ENCODE results near the gene SLC38A2. TPM values are rescaled to one million over a fixed set of nuclear protein-coding genes. Genes with fewer than 3 reads are reported as not detected.
A peak's percentile ranks its signal among the peaks of the same experiment; 100 is the strongest.

Gene SLC38A2
- total and polyA plus RNA-seq, 2 donors (not counting 1 experiment from before 2014, with no cell fraction given), result 61.6 to 202 TPM

DNA sequence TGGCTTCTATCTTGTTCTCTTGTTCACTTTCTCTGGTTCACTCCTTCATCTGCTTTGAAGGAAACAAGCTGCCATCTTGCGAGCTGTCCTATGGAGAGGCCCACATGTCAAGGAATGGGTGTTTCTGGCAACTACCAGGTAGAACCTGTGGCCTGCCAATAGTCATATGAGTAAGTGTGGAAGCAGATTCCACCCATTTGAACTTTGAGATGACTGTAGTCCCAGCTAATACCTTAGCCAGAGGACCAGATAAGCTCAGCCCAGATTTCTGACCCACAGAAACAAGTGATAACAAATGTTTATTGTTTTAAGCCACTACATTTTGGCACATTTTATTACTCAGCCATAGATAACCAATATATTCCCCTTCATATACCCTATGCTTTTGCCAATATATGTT is 4.0 kb upstream of the SLC38A2 start:
- H3K4me3 Mint-ChIP-seq, result no peak overlapping the region
- Histone ChIP-seq H3K4me1 (ENCODE audit: control insufficient read depth in 2 of 2, insufficient read depth in 2 of 2, low read length in 2 of 2) (peaks cover 7 to 9% of the 10 kb centered on the region in 2 donors), H3K27ac (ENCODE audit: low read length in 2 of 2) (no peak overlapping the region), H3K4me3 (ENCODE audit: control extremely low read depth in 1 of 5, extremely low read depth in 1 of 5, insufficient read depth in 1 of 5, low read depth in 2 of 5, low read length in 4 of 5) (no peak overlapping the region), H3K36me3 (replicated peaks in 1 of 2; ENCODE audit: control extremely low read depth in 1 of 2, control insufficient read depth in 1 of 2, extremely low read depth in 1 of 2, insufficient read depth in 2 of 2, low read length in 1 of 2) (no peaks in the 10 kb centered on the region), H3K79me2 (ENCODE audit: control insufficient read depth, insufficient read depth, low read length) (peaks cover 17% of the 10 kb centered on the region), H3K4me2 (replicated peaks; ENCODE audit: low read depth, low read length, poor library complexity, severe bottlenecking) (no peak overlapping the region), H4K20me1 (ENCODE audit: control insufficient read depth, insufficient read depth, low read length, poor library complexity, severe bottlenecking) (peaks cover 10% of the 10 kb centered on the region), H2AFZ (ENCODE audit: insufficient read depth, low read depth, low read length, poor library complexity, severe bottlenecking) (no peak overlapping the region), H3K9ac (ENCODE audit: low read length) (no peak overlapping the region), H3K27me3 (replicated peaks in 1 of 4; ENCODE audit: control extremely low read depth in 1 of 4, control insufficient read depth in 3 of 4, insufficient read depth in 4 of 4, low read length in 3 of 4) (no peaks in the 10 kb centered on the region), H3K9me3 (ENCODE audit: control extremely low read depth in 1 of 3, control insufficient read depth in 2 of 3, insufficient read depth in 1 of 3, low read length in 2 of 3) (no peaks in the 10 kb centered on the region)
- DNase-seq (no peak), ATAC-seq (ENCODE audit: low read depth) (no peak)
- no peak overlapping the region for H3K27ac Mint-ChIP-seq
- intact Hi-C loops (cut with micrococcal nuclease), result no loop called here
- peaks cover 11% of the 10 kb centered on the region for H3K4me1 Mint-ChIP-seq
- TF ChIP-seq, protein P1, sequence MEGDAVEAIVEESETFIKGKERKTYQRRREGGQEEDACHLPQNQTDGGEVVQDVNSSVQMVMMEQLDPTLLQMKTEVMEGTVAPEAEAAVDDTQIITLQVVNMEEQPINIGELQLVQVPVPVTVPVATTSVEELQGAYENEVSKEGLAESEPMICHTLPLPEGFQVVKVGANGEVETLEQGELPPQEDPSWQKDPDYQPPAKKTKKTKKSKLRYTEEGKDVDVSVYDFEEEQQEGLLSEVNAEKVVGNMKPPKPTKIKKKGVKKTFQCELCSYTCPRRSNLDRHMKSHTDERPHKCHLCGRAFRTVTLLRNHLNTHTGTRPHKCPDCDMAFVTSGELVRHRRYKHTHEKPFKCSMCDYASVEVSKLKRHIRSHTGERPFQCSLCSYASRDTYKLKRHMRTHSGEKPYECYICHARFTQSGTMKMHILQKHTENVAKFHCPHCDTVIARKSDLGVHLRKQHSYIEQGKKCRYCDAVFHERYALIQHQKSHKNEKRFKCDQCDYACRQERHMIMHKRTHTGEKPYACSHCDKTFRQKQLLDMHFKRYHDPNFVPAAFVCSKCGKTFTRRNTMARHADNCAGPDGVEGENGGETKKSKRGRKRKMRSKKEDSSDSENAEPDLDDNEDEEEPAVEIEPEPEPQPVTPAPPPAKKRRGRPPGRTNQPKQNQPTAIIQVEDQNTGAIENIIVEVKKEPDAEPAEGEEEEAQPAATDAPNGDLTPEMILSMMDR (IDR thresholded peaks at IDR 0.05), result no peak
- TF ChIP-seq EZH2 (IDR thresholded peaks at IDR 0.05; ENCODE audit: borderline replicate concordance, insufficient read depth, low read depth, low read length, poor library complexity, severe bottlenecking), result no peak
- H3K27me3 Mint-ChIP-seq, result no peaks in the 10 kb centered on the region
- ChIA-PET CTCF (interaction anchor here (0.6 to 1.6 kb wide), 3 partner anchors 11 to 1007 kb away, joined by 3 to 8 read pairs (median 4); no protein-coding TSS in a partner anchor), POLR2A (interaction anchor here (1.5 kb wide), 1 partner anchor 11 kb away, joined by 3 read pairs; no protein-coding TSS in a partner anchor)
- WGBS (ENCODE audit: insufficient coverage), result no CpG with 5 or more reads among the region's 1 CpG
- H3K9me3 Mint-ChIP-seq (ENCODE audit: insufficient read depth), result no peaks in the 10 kb centered on the region

- no peak overlapping the region for H3K4me3 Mint-ChIP-seq
- ChIA-PET POLR2A (interaction anchor here (0.6 kb wide), 1 partner anchor 265 kb away, joined by 3 read pairs; no protein-coding TSS in a partner anchor), CTCF (interaction anchor here (1.0 kb wide), 1 partner anchor 287 kb away, joined by 4 read pairs; no protein-coding TSS in a partner anchor)
- H3K4me3 ChIP-seq (ENCODE audit: control extremely low read depth in 1 of 5, extremely low read depth in 1 of 5, insufficient read depth in 1 of 5, low read depth in 2 of 5, low read length in 4 of 5), result no peak overlapping the region
- H3K4me2 ChIP-seq (replicated peaks; ENCODE audit: low read depth, low read length, poor library complexity, severe bottlenecking), result no peak overlapping the region
- peaks cover 28% of the 10 kb centered on the region for H4K20me1 ChIP-seq (ENCODE audit: control insufficient read depth, insufficient read depth, low read length, poor library complexity, severe bottlenecking)
- peaks cover 18 to 20% of the 10 kb centered on the region in 2 donors for H3K4me1 ChIP-seq (ENCODE audit: control insufficient read depth in 2 of 2, insufficient read depth in 2 of 2, low read length in 2 of 2)
- no peak overlapping the region for H3K9ac ChIP-seq (ENCODE audit: low read length)
- no peak for ATAC-seq (ENCODE audit: low read depth)
- H3K27me3 Mint-ChIP-seq, result no peaks in the 10 kb centered on the region
- peak overlapping the region; percentile 85 for H2AFZ ChIP-seq (ENCODE audit: insufficient read depth, low read depth, low read length, poor library complexity, severe bottlenecking)
- intact Hi-C loops (cut with micrococcal nuclease), result loop anchor here (5.0 kb wide), 6 partner anchors 113 to 1333 kb away; partner anchors contain the start of genes ARID2 and RPAP3
- H3K9me3 ChIP-seq (ENCODE audit: control extremely low read depth in 1 of 3, control insufficient read depth in 2 of 3, insufficient read depth in 1 of 3, low read length in 2 of 3), result no peaks in the 10 kb centered on the region
- TF ChIP-seq EZH2 (IDR thresholded peaks at IDR 0.05; ENCODE audit: borderline replicate concordance, insufficient read depth, low read depth, low read length, poor library complexity, severe bottlenecking), result no peak
- TF ChIP-seq, protein P1 (IDR thresholded peaks at IDR 0.05), result no peak
- WGBS (ENCODE audit: insufficient coverage), result 100% methylated on average over 2 of the region's 4 CpGs
- peaks cover 0 to 13% of the 10 kb centered on the region in 2 experiments for H3K36me3 ChIP-seq (replicated peaks in 1 of 2; ENCODE audit: control extremely low read depth in 1 of 2, control insufficient read depth in 1 of 2, extremely low read depth in 1 of 2, insufficient read depth in 2 of 2, low read length in 1 of 2)
- peaks cover 26% of the 10 kb centered on the region for H3K4me1 Mint-ChIP-seq
- no peak overlapping the region for H3K27ac Mint-ChIP-seq
- H3K27me3 ChIP-seq (replicated peaks in 1 of 4; ENCODE audit: control extremely low read depth in 1 of 4, control insufficient read depth in 3 of 4, insufficient read depth in 4 of 4, low read length in 3 of 4), result no peaks in the 10 kb centered on the region
- DNase-seq, result no peak
- H3K27ac ChIP-seq (ENCODE audit: low read length in 2 of 2), result no peak overlapping the region
- no peaks in the 10 kb centered on the region for H3K9me3 Mint-ChIP-seq (ENCODE audit: insufficient read depth)
- peaks cover 35% of the 10 kb centered on the region for H3K79me2 ChIP-seq (ENCODE audit: control insufficient read depth, insufficient read depth, low read length)
These were observed 2.1 kb upstream of the SLC38A2 start for GRCh38 chr12:46374711-46375110.
